Activated T-cell treated with anti-CD3 and anti-CD28 coated beads for 24 hours (primary cell): ENCODE data around the gene DAPP1.
A peak's percentile ranks its signal among the peaks of the same experiment; 100 is the strongest.
"Not testable (repeated sequence)": the region's sequence is repeated elsewhere in the genome, so short reads cannot be mapped to it uniquely, and the experiment has no call there.

ENCODE experiments used
- DNase-seq: peaks from one replicate; pipeline ENCODE4 v3.0.0-alpha.2; 2020; ENCODE audit warnings: low read depth

DAPP1 gene

GRCh38 chr4:99816545-99817308 is at the start of gene DAPP1:
Gene DAPP1 (plus strand): TSS chr4:99816827. CDS start chr4:99816914, 87 bp downstream.
- DNase-seq: peak; percentile 61

DNA sequence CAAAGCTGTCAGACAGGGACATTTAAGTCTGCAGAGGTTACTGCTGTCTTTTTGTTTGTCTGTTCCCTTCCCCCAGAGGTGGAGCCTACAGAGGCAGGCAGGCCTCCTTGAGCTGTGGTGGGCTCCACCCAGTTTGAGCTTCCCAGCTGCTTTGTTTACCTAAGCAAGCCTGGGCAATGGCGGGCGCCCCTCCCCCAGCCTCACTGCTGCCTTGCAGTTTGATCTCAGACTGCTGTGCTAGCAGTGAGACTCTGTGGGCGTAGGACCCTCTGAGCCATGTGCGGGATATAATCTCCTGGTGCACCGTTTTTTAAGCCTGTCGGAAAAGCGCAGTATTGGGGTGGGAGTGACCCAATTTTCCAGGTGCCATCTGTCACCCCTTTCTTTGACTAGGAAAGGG is 45.8 kb upstream of the DAPP1 start:
- not testable (repeated sequence) for DNase-seq

- DNase-seq: no peak
Observed at GRCh38 chr4:99783940-99784339, 32.7 kb upstream of the DAPP1 start.

DNA sequence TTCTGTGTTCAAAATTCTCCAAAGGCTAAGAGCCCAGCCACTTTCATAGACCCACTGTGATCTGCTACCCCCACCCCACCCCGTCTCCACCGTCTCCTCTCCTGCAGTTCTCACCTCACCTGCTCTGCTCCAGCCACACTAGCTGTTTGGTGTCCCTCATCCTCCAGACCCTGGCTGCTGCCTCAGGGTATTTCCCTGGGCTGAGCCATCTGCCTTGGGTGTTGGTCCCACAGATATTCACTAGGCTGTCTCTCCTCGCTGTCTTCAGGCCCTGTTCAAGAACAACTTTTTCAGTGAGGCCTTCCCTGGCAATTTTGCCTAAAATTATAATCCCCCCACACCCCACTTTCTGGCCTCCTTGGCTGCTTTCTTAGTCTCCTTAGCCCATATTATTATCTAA is 31.8 kb upstream of the DAPP1 start:
- DNase-seq: no peak

- no peak for DNase-seq
Observed at GRCh38 chr4:99790796-99791617, 25.6 kb upstream of the DAPP1 start.

- DNase-seq: no peak
Observed at GRCh38 chr4:99800332-99801004, 16.2 kb upstream of the DAPP1 start.

DNA sequence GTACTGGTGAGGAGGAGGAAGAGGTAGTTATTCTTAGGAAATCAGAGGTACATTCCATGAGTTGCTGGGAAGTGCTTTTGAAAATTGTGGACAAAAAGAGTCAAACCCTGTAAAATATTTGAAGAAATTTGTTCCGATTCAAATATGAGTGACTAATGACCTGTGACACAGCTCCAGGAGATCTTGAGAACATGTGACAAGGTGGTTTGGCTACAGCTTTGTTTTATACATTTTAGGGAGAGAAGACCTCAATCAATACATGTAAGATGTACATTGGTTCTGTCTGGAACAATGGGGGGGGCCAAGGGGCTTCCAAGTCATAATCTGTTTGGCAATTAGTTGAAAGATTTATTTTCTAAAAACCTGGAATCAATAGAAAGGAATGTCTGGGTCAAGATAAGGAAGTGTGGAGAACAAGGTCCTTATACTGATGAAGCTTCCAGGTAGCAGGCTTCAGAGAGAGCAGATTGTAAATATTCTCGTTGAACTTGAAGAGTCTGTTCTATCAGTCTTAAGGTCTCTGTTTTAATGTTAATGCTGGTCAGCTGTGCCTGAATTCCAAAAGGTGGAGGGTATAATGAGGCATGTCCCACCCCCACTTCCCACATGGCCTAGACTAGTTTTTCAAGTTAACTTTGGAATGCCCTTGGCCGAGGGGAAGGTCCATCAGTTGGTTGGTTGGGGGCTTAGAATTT is 15.5 kb upstream of the DAPP1 start:
- DNase-seq: no peak

GRCh38 chr4:99803566-99804101 is 13.0 kb upstream of the DAPP1 start:
- DNase-seq: no peak

DNA sequence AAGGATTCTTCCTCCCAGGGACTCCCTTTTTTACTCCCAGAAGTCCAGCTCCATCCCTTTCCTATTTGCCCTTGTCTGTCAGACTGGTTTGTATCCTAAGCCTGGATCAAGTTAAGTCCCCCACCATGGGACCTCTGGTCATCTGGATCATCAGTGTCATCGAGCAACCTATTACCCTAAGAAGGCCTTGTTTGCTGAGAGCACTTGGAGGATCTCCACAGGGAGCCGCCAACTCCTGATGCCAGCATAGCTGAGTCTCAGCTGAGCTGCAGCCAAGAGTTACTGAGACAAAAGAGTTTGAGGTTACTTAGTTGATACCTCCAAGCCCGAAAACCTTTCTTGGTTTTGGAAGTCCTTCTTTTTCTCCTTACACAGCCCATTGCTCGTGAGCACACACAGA is 10.1 kb upstream of the DAPP1 start:
- no peak for DNase-seq

DNA sequence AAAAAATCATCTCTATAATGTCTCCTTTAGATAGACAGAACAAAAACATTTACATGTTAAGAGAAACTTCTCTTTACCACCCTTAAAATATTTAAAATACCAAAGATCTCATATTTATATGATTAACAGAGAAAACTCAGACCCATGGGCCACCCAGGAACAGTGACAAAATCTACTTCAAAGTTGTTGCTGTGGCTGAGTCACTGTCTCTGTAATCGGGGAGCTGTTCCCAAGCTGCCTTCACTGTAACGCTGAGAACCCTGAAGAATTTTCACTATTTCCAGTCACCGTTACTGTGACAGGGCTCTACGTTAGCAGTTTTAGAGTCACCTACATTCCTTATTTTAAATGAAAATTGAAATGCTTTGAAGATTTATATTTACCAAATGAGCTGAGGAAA is 9.0 kb upstream of the DAPP1 start:
- no peak for DNase-seq

GRCh38 chr4:99808260-99808857 is 8.3 kb upstream of the DAPP1 start:
- DNase-seq: peak; percentile 64

DNA sequence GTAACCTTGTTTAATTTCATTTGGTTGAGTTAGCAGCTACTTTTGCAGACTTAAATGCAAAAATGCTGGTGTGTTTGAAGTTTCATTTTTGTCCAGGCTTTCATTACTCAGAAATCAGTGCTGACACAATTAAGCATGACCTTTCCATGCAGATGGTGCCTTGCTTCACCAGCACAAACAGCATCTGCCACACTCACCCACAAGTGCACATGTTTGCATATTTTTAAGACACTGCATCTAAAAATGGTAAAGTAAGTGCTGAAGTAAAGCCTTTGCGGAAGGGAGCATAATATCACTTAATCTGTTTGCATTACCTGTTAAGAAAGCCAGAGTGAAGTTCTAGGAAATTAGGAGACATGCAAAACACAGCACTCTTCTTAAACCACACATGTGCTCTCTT is 7.3 kb upstream of the DAPP1 start:
- no peak for DNase-seq

DNA sequence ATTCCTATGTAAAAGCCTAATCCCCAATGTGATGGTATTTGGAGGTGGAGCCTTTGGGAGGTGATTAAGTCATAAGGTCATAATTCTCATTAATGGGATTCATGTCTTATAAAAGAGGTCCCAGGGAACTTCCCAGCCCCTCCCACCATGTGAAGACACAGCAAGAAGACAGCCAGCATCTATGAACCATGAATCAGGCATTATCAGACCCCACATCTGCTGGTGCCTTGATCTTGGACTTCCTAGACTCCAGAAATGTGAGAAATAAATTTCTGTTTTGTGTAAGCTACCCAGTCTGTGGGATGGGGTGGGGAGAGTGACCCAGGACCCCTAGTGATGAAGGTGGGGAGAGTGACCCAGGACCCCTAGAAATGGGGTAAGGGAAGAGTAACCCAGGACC is 6.1 kb upstream of the DAPP1 start:
- no peak for DNase-seq

- no peak for DNase-seq
Observed at GRCh38 chr4:99811117-99811516, 5.5 kb upstream of the DAPP1 start.

- DNase-seq: peak; percentile 41
Observed at GRCh38 chr4:99811850-99812249, 4.8 kb upstream of the DAPP1 start.

GRCh38 chr4:99815597-99816011 is 1.0 kb upstream of the DAPP1 start:
- DNase-seq: no peak

GRCh38 chr4:99817309-99817890 is 773 bp downstream of the DAPP1 start:
- no peak for DNase-seq

GRCh38 chr4:99818661-99819060 is 2.0 kb downstream of the DAPP1 start:
- DNase-seq: no peak

DNA sequence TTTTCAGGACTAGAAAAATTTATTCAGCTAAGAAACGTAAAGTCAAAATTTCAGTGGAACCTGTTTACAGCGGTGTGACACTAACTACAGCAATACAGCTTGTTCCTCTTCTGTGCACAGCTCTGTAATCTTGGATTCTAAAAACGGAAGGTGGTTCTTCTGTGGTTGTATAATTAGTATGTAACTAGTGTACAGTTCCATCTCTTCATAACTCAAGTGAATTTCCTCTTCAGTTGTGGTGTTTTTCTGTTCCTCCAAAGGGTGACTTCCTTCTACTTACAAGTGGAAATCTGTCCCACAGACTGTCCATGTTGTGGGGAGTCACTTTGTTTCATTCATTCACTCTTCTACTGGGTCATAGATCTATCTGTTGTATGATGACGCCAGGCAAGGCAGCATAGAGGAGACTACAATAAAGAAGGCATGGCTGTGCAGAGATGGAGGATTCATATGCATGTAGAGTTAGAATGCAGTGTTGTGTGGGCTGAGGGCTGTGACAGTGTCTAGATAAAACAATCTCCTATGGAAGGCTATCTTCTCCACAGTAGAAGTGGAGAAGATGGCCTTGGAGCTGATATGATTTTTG is 5.4 kb downstream of the DAPP1 start:
- no peak for DNase-seq

- no peak for DNase-seq
Observed at GRCh38 chr4:99822734-99823133, 6.1 kb downstream of the DAPP1 start.
